GM19463 (cell line): ENCODE results near the gene GABPB2.

ENCODE experiments used
- ATAC-seq: cut with Tn5 transposase; IDR thresholded peaks from one replicate; pipeline ENCODE4 v1.9.1; 2021; ENCODE audit warnings: mild to moderate bottlenecking, moderate library complexity; ENCODE audit not compliant: unreplicated experiment

GABPB2 gene

DNA sequence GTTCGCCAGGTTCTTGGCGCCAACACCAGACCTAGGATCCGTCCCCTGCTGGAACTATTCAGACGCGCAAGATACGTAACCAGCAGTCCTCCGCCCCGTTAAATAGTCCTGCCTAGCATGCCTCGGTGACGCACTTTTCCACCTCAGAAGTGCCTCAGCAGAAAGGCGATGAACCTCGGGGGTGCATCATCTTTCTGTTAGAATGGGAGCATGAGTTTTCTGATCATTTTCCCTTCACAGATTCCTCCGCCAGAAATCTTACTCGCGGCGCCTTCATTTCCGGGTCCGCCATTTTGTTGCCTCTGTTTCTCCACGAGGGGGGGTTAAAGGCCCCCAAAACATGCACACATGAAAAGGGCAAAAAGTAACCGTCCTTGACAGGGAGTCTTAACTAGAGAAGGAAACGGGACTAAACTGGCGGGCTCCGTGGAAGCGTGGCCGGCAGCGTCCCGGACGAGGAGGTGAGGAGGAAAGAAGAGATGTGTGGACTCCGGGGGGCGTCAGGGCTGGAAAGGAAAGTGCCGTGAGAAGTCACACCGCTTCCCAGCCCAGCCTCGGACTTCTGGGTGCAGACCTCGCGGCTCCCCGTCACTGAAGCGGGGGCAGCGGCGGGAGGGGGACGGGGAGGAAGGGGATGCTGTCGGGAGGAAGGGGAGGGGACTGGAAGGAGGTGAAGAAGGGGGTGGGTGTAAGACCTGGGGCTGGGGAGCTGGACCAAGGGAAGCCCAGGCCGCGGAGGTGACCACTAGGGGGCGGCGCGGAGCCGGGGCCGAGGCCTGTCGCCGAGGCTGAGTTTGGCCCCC is at the start of gene GABPB2:
GABPB2 (plus strand) TSS at position 288 of the 803 bp plus-strand sequence. CDS start 17,429 bp downstream, outside the sequence.
- ATAC-seq: peak; percentile 89

DNA sequence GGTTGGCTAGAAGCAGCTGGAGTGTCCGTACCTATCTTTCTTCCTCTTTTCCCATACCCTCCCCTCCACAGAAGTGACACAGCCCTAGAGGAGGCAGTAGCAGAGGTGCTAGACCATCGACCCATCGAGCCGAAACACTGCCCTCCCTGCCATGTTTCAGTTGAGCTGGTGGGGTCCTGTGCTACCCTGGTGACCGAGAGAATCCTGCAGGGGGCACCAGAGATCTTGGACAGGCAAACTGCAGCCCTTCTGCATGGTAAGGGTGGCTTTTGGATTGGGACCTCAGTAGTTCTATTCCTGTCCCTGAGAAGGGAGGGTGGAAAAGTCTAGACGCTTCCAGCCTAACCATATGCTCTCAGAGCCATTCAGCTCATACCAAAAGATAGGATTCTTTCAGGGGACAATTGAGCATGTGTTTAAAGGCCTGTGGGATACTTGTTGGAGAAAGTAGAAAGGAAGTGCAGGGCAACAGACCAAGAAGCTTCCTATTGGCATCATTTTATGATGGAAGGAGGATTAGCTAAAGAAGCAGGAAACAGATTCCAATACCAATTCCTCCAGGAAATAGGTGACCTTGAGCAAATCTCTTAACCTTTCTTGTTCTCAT is 45.9 kb upstream of the GABPB2 start:
- ATAC-seq: no peak

DNA sequence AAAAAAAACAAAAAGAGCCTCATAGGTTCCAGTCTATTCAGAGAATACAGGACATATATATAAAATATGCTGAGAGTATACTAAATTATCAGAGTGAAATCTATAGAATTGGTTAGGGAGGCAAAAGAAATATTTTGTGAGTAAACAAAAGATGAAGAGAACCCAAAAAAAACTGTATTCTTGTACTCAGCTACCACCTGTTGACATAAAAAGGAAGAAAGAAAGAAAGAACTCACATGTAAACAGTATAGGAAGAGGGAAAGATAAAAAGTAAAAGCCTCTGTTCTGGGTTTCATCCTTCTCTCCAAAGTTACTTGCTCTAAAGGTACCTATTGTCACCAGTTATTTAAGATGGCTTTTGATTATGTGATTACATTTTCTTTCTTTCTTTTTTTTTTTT is 44.1 kb upstream of the GABPB2 start:
- ATAC-seq: no peak

DNA sequence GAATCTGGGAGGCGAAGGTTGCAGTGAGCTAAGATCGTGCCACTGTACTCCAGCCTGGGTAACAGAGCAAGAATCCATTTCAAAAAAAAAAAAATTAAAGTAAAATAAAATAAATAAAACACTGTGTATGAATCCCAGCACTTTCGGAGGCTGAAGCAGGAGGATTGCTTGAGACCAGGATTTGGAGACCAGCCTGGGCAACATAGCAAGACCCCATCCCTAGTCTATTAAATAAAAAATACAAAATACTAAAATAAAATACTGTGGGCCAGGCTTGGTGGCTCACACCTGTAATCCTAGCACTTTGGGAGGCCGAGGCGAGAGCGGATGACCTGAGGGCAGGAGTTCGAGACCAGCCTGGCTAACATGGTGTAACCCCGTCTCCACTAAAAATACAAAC is 38.4 kb upstream of the GABPB2 start:
- ATAC-seq: no peak

DNA sequence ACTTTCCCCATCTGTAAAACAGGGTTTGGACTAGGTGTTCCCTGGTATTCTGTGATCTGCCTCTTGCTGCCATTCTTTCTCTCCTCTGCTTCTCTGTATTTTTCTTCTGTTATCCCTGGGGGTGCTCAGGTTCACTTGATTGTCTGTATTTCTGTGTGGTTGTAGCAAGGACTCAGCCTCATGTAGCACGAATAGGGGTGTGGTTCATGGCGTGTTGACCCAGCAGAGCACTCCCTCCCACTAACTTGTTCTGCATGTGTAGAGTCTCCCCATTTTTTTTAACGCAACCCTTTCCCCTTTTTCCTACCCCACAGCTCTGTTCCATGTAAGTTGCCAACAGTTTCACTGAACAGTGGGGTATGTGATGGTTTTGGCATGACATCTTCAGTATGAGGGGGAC is 35.4 kb upstream of the GABPB2 start:
- ATAC-seq: no peak

DNA sequence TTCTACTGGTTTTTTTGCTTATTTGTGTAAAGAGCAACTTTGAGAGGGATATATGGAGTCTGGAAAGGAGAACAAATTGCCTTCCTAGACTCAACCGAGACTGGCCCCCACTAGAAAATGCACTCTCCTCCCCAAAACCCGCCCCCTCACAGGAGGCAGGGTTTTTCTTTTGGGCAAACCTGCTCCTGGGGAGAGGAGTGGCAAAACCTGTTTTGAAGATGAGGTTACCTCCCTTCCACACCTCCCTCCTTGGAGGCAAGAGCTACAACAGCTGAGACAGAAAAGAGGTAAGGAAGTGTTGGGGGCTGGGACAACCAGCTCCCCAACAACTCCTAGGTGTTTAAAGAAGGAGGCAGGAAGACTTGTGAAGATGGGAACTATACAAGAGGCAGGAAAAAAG is 34.2 kb upstream of the GABPB2 start, which contains the start of gene BNIPL:
BNIPL (plus strand) TSS at position 231 of the 400 bp plus-strand sequence; CDS start at position 371, 140 bp downstream.
- no peak for ATAC-seq

DNA sequence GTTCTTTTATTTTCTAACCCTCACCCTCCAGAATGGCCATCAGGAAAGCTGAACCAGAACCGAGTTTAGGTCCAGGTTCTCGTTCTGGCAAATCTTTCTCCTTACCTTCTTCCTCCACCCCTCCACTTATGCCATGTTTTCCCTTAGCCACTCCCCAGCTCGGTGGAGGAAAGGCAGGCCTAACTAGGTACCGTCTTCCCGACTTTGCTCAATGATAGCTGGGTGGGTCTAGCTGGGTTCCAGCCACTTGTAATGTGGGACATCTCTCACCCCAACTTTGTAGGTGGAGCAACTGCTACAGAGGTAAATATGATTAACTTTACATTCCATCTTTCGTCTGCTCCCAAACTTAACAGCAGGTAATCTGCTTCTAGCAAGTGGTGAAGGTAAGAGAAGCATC is 33.5 kb upstream of the GABPB2 start:
- no peak for ATAC-seq

DNA sequence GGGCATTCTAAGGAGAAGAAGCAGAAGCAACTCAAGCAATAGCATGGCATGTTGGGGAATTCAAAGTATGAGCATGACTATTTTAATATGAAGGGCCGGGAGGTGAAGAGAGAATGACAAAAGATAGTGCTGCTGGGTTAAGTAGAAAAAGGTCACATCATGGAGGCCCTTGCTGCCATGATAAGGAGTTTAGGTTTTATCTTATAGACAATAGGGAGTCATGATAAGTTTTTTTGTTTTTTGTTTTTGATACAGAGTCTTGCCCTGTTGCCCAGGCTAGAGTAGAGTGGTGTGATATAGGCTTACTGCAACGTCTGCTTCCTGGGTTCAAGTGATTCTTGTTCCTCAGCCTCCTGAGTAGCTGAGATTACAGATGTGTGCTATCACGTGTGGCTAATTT is 31.0 kb upstream of the GABPB2 start:
- ATAC-seq: no peak

DNA sequence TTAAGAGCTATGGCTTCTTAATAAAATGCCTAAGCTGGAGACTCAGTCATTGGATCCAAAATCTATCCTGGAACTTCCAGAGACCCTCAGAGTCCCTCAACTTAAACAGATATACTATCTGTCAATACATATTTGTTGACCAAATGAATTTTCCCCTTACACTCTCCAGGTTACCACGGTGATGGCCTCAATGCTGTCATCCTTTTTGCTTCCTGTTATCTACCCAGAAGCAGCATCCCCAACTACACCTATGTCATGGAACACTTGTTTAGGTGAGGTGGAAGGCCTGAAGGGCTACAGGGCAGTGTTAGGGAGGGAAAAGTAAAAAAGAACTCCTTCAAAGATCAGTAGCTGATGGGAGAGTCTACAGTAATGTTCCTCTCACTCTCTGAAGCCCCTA is 27.4 kb upstream of the GABPB2 start:
- ATAC-seq: no peak

DNA sequence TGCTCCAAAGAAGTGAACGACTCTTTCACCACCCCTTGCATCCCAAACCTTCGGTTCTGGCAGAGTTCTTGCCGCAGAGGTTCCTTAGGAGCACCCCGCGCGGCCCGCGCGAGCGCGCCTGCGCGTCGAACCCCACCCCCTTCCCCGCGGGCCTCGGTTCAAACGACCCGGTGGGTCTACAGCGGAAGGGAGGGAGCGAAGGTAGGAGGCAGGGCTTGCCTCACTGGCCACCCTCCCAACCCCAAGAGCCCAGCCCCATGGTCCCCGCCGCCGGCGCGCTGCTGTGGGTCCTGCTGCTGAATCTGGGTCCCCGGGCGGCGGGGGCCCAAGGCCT is 23.0 kb upstream of the GABPB2 start, which contains the start of gene C1orf56:
C1orf56 (plus strand) TSS at position 161 of the 334 bp plus-strand sequence; CDS start at position 258, 97 bp downstream.
- ATAC-seq: peak; percentile 52

DNA sequence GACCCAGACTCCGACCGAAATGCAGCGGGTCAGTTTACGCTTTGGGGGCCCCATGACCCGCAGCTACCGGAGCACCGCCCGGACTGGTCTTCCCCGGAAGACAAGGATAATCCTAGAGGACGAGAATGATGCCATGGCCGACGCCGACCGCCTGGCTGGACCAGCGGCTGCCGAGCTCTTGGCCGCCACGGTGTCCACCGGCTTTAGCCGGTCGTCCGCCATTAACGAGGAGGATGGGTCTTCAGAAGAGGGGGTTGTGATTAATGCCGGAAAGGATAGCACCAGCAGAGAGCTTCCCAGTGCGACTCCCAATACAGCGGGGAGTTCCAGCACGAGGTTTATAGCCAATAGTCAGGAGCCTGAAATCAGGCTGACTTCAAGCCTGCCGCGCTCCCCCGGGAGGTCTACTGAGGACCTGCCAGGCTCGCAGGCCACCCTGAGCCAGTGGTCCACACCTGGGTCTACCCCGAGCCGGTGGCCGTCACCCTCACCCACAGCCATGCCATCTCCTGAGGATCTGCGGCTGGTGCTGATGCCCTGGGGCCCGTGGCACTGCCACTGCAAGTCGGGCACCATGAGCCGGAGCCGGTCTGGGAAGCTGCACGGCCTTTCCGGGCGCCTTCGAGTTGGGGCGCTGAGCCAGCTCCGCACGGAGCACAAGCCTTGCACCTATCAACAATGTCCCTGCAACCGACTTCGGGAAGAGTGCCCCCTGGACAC is 22.5 kb upstream of the GABPB2 start:
- peak; percentile 58 for ATAC-seq

DNA sequence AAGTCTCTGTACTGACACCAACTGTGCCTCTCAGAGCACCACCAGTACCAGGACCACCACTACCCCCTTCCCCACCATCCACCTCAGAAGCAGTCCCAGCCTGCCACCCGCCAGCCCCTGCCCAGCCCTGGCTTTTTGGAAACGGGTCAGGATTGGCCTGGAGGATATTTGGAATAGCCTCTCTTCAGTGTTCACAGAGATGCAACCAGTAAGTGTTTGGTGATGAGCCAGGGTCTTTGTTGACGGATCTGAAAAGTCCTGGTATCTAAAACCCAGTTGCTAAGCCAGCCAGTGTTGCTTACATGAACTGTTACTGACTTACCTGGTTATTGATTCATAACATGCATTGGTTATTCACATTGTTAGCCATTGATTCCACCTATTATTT is 21.9 kb upstream of the GABPB2 start:
- ATAC-seq: no peak

DNA sequence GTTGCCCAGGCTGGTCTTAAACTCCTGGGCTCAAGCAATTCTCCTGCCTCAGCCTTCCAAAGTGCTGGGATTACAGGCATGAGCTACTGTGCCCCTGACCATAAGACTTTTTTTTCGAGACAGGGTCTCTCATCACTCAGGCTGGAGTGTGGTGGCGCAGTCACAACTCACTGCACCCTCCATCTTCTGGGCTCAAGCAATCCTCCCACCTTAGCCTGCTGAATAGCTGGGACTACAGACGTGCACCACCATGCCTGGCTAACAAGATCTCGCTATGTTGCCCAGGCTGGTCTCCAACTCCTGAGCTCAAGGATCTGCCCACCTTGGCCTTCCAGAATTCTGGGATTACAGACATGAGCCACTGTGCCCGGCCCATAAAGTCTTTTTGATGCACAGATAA is 21.1 kb upstream of the GABPB2 start:
- ATAC-seq: no peak

DNA sequence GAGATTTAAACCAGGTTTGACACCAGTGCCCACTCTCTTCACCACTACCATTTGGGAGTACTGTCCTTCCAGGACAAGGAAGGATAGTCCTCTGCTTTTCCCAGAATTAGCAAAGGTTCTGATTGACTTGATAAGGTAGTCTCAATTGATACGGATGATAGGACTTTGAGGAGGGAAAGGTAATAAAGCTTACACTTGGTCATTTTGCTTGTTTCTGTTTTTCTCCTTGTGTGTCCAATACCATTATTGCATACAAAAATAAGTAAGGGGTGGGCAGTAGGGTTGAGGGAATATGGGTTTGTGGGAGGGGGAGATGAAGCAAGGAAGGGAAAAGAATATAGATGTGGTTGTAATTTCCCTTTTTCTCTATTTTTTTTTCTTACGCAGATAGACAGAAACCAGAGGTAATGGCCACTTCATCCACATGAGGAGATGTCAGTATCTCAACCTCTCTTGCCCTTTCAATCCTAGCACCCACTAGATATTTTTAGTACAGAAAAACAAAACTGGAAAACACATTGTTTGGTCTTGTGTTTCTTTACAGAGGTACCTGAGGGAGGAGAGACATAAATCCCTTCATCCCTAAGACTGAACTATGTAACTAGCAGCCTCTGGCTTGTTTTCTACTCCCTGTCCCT is 20.4 kb upstream of the GABPB2 start:
- no peak for ATAC-seq

DNA sequence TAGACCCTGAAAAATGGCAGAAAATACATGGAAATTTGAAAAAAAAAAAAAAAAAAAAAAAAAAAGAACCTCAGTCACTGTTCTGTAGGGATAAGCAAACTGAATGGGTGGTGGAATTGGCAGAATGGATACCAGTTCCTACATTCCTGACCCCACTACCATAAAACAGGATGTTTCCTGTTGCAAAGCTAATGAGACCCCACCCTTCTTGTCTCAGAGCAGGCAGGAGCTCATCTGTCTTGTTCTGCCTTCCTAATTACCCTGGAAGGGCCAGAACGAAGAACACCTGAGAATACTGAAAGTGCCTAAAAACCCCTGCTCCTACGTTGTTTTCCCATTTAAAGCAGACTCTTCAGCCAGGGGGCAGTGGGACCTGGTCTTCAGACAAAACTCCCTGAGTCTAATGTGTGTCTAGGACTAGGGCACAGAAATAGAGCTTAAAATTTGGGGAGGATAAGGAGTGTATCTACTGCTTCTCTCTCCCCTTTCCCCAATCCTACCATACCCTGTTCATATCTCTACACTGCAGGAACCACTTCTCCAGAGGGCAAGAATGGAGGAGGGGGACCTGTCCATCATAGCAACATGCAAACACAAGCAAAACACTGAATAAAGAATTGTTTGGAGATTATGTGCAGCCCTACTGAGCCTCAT is 19.1 kb upstream of the GABPB2 start:
- no peak for ATAC-seq

DNA sequence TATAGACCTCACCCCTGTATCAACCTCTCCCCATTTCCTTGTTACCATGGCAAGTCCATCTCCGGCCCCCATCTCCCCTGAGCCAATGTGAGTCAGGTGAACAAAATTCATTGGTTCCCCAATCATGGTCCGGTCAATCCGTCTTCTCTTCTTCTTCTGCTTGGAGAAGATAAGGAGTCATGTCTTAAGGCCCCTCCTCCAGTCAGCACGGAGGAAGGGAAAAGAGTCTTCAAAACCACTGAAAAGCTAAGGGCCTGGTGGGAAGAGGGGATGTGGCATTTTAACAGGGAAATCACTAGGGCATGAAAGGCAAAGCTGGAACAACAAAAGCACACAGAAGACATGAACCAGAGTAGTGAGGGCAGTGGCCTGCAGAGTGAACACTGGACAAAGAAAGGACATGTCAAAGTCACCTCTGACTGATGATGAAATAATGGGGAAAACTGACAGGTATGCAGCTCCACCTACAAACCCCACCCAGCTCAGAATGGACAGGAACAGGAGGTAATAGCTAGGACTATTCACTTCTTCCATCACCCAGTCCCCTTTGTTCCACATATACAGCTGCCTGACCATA is 15.5 kb upstream of the GABPB2 start:
- no peak for ATAC-seq

DNA sequence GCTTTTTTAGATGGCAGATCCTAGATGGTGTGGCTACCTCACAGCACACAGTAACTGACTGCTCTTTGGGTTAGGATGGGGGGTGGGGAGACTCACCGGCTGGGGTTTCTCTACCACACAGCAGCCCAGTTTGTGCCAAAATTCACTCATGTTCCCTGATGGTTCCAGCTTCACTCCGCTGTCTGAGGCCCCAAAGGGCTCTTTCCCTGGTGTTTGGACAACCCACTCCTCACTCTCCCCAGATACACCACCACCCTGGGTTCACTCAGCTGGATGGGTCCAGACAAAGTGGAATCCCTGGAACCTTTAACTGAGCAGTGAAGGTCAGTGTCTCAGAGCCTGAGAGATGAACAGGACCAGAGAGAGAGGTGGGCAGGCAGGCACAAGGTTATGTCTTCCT is 15.0 kb upstream of the GABPB2 start:
- ATAC-seq: no peak

DNA sequence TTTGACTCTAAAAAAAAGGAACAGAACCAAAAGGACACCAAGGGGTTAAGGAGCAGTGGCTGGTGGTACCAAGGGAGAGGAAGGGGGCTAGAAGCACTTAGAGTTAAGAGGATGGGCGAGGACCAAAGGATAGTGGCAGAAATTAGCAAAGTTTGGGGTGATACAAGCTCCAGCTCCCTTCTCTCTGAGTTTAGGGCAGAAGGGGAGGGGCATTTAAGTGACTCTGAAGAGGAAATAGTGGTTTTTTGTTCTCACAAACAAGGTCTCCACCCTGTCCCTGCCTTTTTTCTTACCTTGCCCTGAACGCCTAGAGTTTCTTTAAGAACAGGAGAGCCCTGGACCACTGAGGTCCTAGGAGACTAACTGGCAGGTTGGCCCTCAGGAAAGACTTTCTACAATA is 14.4 kb upstream of the GABPB2 start:
- no peak for ATAC-seq

DNA sequence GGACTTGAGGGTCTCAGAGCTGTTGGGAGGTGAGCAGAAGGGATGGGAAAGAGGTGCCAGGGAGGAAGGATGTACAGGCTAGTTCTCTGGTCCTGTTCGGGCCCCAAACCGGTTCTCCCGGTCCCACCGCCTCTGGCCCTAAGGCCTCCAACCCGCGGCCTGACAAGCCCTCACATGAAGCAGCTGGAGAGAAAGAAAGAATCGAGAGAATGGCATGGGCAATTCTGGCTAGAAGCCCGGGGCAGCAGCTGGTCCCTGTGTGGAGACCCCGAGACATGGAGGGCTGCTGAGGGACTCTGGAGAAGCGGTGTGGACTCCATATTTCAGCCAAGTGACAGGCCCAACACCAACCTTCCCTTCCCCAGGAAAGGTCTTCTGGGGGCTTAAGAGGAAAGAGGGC is 11.9 kb upstream of the GABPB2 start:
- no peak for ATAC-seq
